Osteocyte (in vitro differentiated cells): ENCODE measurements around the gene GRAMD1B. TPM values are rescaled to one million over a fixed set of nuclear protein-coding genes. Genes with fewer than 3 reads are reported as not detected.
A peak's percentile ranks its signal among the peaks of the same experiment; 100 is the strongest.

Source experiments
- DNase-seq: peaks from one replicate; pipeline ENCODE4 v3.0.0; 2021; ENCODE audit warnings: mixed read lengths; ENCODE audit not compliant: unreplicated experiment; ENCODE audit errors: extremely low spot score
- H3K27ac Mint-ChIP-seq: one replicate; pipeline ENCODE4 v1.8.0; 2021; ENCODE audit warnings: mild to moderate bottlenecking, mixed read lengths; ENCODE audit not compliant: unreplicated experiment
- H3K27me3 Mint-ChIP-seq: one replicate; pipeline ENCODE4 v1.8.0; 2021; ENCODE audit warnings: mixed read lengths; ENCODE audit not compliant: unreplicated experiment
- H3K36me3 Mint-ChIP-seq: one replicate; pipeline ENCODE4 v1.8.0; 2021; ENCODE audit warnings: mixed read lengths; ENCODE audit not compliant: unreplicated experiment
- H3K4me1 Mint-ChIP-seq: one replicate; pipeline ENCODE4 v1.8.0; 2021; ENCODE audit warnings: mixed read lengths; ENCODE audit not compliant: unreplicated experiment
- H3K4me3 Mint-ChIP-seq: one replicate; pipeline ENCODE4 v1.8.0; 2021; ENCODE audit warnings: mild to moderate bottlenecking, moderate library complexity, mixed read lengths; ENCODE audit not compliant: unreplicated experiment
- H3K9me3 Mint-ChIP-seq: one replicate; pipeline ENCODE4 v1.8.0; 2021; ENCODE audit warnings: mixed read lengths; ENCODE audit not compliant: unreplicated experiment
- total RNA-seq: library from RNA; stranded (reverse); gene quantifications from 2 replicates; pipeline ENCODE4 v1.2.1, GENCODE V29; 2021
- TF ChIP-seq, protein P1 (sequence below): fragments of 200-600 bp; sonication (generic); IDR thresholded peaks from 2 replicates; pipeline ENCODE4 v1.5.0; 2021; ENCODE audit warnings: antibody characterized with exemption, mild to moderate bottlenecking, moderate library complexity

The GRAMD1B gene
- total RNA-seq, 1 donor from 2014 or later = 1.9 TPM

DNA sequence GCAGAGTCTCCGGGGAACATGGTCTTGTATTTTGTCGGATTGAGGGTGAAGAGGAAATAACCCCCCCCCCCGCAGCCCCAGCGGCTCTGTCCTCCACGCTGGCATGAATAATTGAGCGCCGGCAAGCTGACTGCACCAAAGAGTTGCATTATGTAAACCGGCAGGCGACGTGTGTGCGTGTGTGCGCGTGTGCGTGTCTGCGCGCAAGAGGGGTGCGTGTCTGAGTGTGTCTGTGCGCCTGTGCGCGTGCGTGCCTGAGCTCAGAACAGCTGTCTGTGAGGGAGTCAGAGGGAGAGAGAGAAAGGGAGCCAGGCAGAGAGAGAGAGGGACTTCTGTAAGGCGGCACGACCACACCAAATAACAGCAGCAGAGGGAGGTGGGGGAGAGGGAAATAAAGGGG, 129.9 kb downstream of the GRAMD1B start:
- no peak for DNase-seq
- H3K4me3 Mint-ChIP-seq = peak overlapping the region; percentile 63
- H3K9me3 Mint-ChIP-seq = no peaks in the 10 kb centered on the region
- peaks cover 19% of the 10 kb centered on the region for H3K27me3 Mint-ChIP-seq
- TF ChIP-seq, protein P1, sequence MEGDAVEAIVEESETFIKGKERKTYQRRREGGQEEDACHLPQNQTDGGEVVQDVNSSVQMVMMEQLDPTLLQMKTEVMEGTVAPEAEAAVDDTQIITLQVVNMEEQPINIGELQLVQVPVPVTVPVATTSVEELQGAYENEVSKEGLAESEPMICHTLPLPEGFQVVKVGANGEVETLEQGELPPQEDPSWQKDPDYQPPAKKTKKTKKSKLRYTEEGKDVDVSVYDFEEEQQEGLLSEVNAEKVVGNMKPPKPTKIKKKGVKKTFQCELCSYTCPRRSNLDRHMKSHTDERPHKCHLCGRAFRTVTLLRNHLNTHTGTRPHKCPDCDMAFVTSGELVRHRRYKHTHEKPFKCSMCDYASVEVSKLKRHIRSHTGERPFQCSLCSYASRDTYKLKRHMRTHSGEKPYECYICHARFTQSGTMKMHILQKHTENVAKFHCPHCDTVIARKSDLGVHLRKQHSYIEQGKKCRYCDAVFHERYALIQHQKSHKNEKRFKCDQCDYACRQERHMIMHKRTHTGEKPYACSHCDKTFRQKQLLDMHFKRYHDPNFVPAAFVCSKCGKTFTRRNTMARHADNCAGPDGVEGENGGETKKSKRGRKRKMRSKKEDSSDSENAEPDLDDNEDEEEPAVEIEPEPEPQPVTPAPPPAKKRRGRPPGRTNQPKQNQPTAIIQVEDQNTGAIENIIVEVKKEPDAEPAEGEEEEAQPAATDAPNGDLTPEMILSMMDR = no peak
- no peak overlapping the region for H3K27ac Mint-ChIP-seq
- H3K36me3 Mint-ChIP-seq = no peaks in the 10 kb centered on the region
- peaks cover 4% of the 10 kb centered on the region for H3K4me1 Mint-ChIP-seq

DNA sequence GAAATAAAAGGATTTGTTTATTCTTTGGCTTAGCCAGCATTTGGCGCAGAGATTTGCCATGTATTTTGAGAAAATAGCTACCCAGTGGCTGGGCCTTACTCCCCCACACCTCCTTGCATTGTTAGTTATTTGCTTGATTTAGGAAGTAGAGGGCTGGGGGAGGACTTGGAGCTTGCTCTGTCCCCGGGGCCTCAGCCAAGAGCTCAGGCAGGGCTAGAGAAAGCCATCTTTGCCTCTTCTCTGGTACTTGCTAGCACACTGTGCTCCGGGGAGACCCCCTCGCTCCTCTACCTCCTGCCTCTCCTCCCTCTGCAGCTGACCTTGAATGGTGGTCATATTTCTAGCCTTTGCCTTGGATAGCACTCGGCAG, 131.3 kb downstream of the GRAMD1B start:
- no peak overlapping the region for H3K27ac Mint-ChIP-seq
- TF ChIP-seq, protein P1 = no peak
- no peak overlapping the region for H3K4me3 Mint-ChIP-seq
- no peaks in the 10 kb centered on the region for H3K9me3 Mint-ChIP-seq
- no peaks in the 10 kb centered on the region for H3K36me3 Mint-ChIP-seq
- peaks cover 19% of the 10 kb centered on the region for H3K27me3 Mint-ChIP-seq
- H3K4me1 Mint-ChIP-seq = peaks cover 4% of the 10 kb centered on the region
- no peak for DNase-seq

DNA sequence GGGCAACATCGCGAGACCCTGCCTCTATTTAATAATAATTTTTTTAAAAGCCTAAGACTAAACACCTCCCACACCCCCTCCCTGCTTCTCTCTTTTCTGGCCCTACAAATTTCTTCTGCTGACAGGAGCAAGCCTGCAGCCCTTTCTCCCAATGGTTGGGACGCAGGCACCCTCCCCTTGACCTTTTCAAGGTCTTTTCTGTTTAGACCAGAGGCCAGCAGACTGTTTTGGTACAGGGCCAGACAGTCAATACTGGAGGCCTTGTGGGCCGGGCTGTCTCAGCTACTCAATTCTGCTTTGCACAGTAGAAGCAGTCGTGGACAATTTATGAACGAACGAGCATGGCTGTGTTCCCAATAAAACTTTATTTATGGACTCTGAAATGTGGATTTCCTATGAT, 132.1 kb downstream of the GRAMD1B start:
- Mint-ChIP-seq H3K4me3 (no peak overlapping the region), H3K36me3 (no peaks in the 10 kb centered on the region), H3K27me3 (peaks cover 12% of the 10 kb centered on the region), H3K9me3 (no peaks in the 10 kb centered on the region), H3K27ac (no peak overlapping the region), H3K4me1 (peaks cover 4% of the 10 kb centered on the region)
- DNase-seq = no peak
- TF ChIP-seq, protein P1 = no peak

DNA sequence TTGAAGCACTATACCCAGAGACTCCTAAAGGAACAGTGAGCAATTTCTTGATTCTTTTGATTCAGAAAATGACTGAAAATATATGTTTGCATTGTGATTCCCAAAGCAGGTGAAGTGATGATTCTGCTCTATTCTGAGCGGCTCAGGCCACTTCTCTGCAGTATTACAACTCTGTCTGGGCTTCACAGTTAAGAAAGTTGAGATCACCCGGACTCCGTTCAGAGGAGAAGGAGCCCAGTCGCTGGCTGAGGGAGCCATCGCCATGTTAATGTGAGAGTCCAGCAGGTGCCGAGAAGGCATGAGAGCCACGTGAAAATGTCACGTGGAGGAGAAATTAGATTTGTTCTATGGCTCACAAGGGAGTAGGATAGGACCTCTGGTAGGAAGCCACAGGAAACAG, 132.8 kb downstream of the GRAMD1B start:
- Mint-ChIP-seq H3K4me1 (peaks cover 4% of the 10 kb centered on the region), H3K27ac (no peak overlapping the region), H3K36me3 (no peaks in the 10 kb centered on the region), H3K9me3 (no peaks in the 10 kb centered on the region), H3K27me3 (peaks cover 8% of the 10 kb centered on the region), H3K4me3 (no peak overlapping the region)
- TF ChIP-seq, protein P1 = no peak
- no peak for DNase-seq

DNA sequence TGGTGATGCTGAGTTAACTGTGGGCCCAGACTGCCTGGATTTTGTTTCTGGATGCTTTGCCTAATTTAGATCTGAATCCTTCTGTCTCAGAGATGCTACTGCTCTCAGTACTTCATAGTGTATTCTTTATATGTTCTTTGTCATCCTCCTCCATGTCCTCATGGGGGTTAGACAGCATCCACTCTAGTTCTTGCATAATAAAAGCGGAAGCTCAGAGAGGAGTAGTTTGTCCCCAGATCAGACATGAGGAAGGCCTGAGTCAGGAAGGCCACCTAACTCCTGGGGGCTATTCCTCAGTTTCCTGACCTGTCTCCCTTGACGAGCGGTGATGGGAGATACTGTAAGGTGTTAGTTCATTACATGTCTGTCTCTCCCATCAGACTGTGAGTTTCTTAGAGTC, 134.2 kb downstream of the GRAMD1B start:
- H3K4me1 Mint-ChIP-seq = peaks cover 4% of the 10 kb centered on the region
- DNase-seq = no peak
- no peak overlapping the region for H3K4me3 Mint-ChIP-seq
- H3K36me3 Mint-ChIP-seq = no peaks in the 10 kb centered on the region
- no peaks in the 10 kb centered on the region for H3K9me3 Mint-ChIP-seq
- peaks cover 8% of the 10 kb centered on the region for H3K27me3 Mint-ChIP-seq
- H3K27ac Mint-ChIP-seq = no peak overlapping the region
- TF ChIP-seq, protein P1 = no peak
